Right kidney (tissue), 1 donor: ENCODE results near the gene FADS1.

Experiments
- DNase-seq: peaks from one replicate; pipeline ENCODE4 v3.0.0-alpha.2; 2016

The FADS1 gene

GRCh38 chr11:61797263-61797944 lies 19.4 kb downstream of the FADS1 start:
- DNase-seq, result peak; percentile 51

- no peak for DNase-seq
These were observed 20.8 kb downstream of the FADS1 start for GRCh38 chr11:61795876-61796526.

GRCh38 chr11:61795459-61795858 lies 21.3 kb downstream of the FADS1 start:
- DNase-seq, result no peak

GRCh38 chr11:61794579-61794978 lies 22.2 kb downstream of the FADS1 start:
- no peak for DNase-seq

GRCh38 chr11:61793829-61794204 lies 23.0 kb downstream of the FADS1 start:
- DNase-seq, result no peak

GRCh38 chr11:61793083-61793828 lies 23.5 kb downstream of the FADS1 start:
- DNase-seq, result no peak

- peak; percentile 99 for DNase-seq
These were observed 24.3 kb downstream of the FADS1 start, which contains the start of the genes FEN1 and TMEM258 for GRCh38 chr11:61792310-61793082. FEN1 (plus strand) TSS chr11:61792911; CDS start chr11:61795362, 2,451 bp downstream. TMEM258 (minus strand) TSS chr11:61792599; CDS start chr11:61792558, 41 bp downstream.

GRCh38 chr11:61791737-61792309 lies 25.0 kb downstream of the FADS1 start:
- no peak for DNase-seq

- no peak for DNase-seq
These were observed 28.8 kb downstream of the FADS1 start for GRCh38 chr11:61787928-61788491.

GRCh38 chr11:61785837-61786402 lies 30.9 kb downstream of the FADS1 start:
- DNase-seq, result no peak

GRCh38 chr11:61784506-61784805 lies 32.3 kb downstream of the FADS1 start:
- DNase-seq, result no peak

- DNase-seq, result no peak
These were observed 32.9 kb downstream of the FADS1 start for GRCh38 chr11:61783717-61784505.

GRCh38 chr11:61782841-61783240 lies 34.0 kb downstream of the FADS1 start:
- DNase-seq, result no peak

- no peak for DNase-seq
These were observed 34.5 kb downstream of the FADS1 start for GRCh38 chr11:61782299-61782698.

- no peak for DNase-seq
These were observed 35.2 kb downstream of the FADS1 start for GRCh38 chr11:61781585-61781984.

- DNase-seq, result no peak
These were observed 36.1 kb downstream of the FADS1 start for GRCh38 chr11:61780581-61781162.

- no peak for DNase-seq
These were observed 36.9 kb downstream of the FADS1 start for GRCh38 chr11:61779666-61780525.

GRCh38 chr11:61778920-61779650 lies 37.7 kb downstream of the FADS1 start:
- DNase-seq, result no peak
